SK-N-SH (cell line): ENCODE measurements around the gene BGN. TPM values are rescaled to one million over a fixed set of nuclear protein-coding genes. Genes with fewer than 3 reads are reported as not detected.

ENCODE experiments used
- CTCF ChIA-PET: fragments of 300-600, 350-600 bp; formaldehyde crosslinking; extraction: SDS; loops from one replicate; lab custom pipeline; 2021; lab: Yijun Ruan, JAX
- POLR2A ChIA-PET: fragments of 350-600 bp; sonication (Branson Sonifier 250); formaldehyde crosslinking; extraction: SDS; loops from one replicate; lab custom pipeline; 2020; ENCODE audit warnings: antibody characterized with exemption, inconsistent platforms; lab: Yijun Ruan, JAX
- DNase-seq: peaks from one replicate; pipeline ENCODE4 v3.0.0; 2012
- H2AFZ ChIP-seq: fragments of 200-600 bp; sonication (generic); 2 replicates; pipeline ENCODE4 v1.8.1; 2016; ENCODE audit warnings: antibody characterized with exemption, mild to moderate bottlenecking, low read depth
- H3F3A ChIP-seq: fragments of 200-600 bp; sonication (generic); replicated peaks from 2 replicates; pipeline ENCODE3; 2016; ENCODE audit warnings: antibody characterized with exemption, mild to moderate bottlenecking; ENCODE audit not compliant: insufficient read depth
- H3K27ac ChIP-seq, 2 experiments: fragments of 200-500 bp in 1 of 2; fragments of 200-600 bp in 1 of 2; sonication (Bioruptor generic) in 1 of 2; sonication (generic), shearing (Covaris generic) in 1 of 2; 2 replicates each; pipeline versions ENCODE4 v1.5.1 to v1.6.1; 2014 to 2016; ENCODE audit warnings: low read depth in 2 of 2, inconsistent platforms in 1 of 2, low read length in 1 of 2, mild to moderate bottlenecking in 1 of 2, mixed read lengths in 1 of 2
- H3K27me3 ChIP-seq: fragments of 200-600 bp; sonication (generic), shearing (Covaris generic); 2 replicates; pipeline ENCODE4 v1.6.1; 2016; ENCODE audit warnings: mixed run types; ENCODE audit not compliant: insufficient read depth
- H3K36me3 ChIP-seq, 2 experiments: fragments of 200-500 bp in 1 of 2; fragments of 200-600 bp in 1 of 2; sonication (Bioruptor generic) in 1 of 2; sonication (generic) in 1 of 2; replicated peaks in 1 of 2; 2 replicates each; pipeline versions ENCODE3 to v1.5.1; 2014 to 2016; ENCODE audit warnings: low read length in 1 of 2, mild to moderate bottlenecking in 1 of 2; ENCODE audit not compliant: insufficient read depth in 2 of 2, control insufficient read depth in 1 of 2
- H3K4me1 ChIP-seq, 2 experiments: fragments of 200-500 bp in 1 of 2; fragments of 200-600 bp in 1 of 2; sonication (Bioruptor generic) in 1 of 2; sonication (generic), shearing (Covaris generic) in 1 of 2; 2 replicates each; pipeline versions ENCODE4 v1.5.1 to v1.6.1; 2014 to 2016; ENCODE audit warnings: low read depth in 1 of 2, low read length in 1 of 2, mixed run types in 1 of 2; ENCODE audit not compliant: insufficient read depth in 2 of 2, control insufficient read depth in 1 of 2
- H3K4me2 ChIP-seq: fragments of 200-600 bp; sonication (generic), shearing (Covaris generic); 2 replicates; pipeline ENCODE4 v1.6.1; 2017; ENCODE audit warnings: mixed run types
- H3K4me3 ChIP-seq, 2 experiments: fragments of 200-500 bp in 1 of 2; fragments of 200-600 bp in 1 of 2; sonication (Bioruptor generic) in 1 of 2; sonication (generic), shearing (Covaris generic) in 1 of 2; 2 replicates each; pipeline versions ENCODE4 v1.5.1 to v1.8.1; 2014 to 2016; ENCODE audit warnings: low read depth in 2 of 2, inconsistent platforms in 1 of 2, low read length in 1 of 2, mild to moderate bottlenecking in 1 of 2, mixed read lengths in 1 of 2, moderate library complexity in 1 of 2
- H3K79me2 ChIP-seq: fragments of 200-600 bp; sonication (generic); 2 replicates; pipeline ENCODE4 v1.8.1; 2017; ENCODE audit warnings: mild to moderate bottlenecking; ENCODE audit not compliant: insufficient read depth
- H3K9ac ChIP-seq: fragments of 200-600 bp; sonication (generic); 2 replicates; pipeline ENCODE4 v1.6.1; 2017; ENCODE audit warnings: mixed run types
- H3K9me2 ChIP-seq: fragments of 200-600 bp; sonication (generic); 2 replicates; pipeline ENCODE4 v1.6.1; 2017; ENCODE audit warnings: mixed run types
- H3K9me3 ChIP-seq: fragments of 200-600 bp; sonication (generic); 2 replicates; pipeline ENCODE4 v1.6.1; 2017; ENCODE audit warnings: mixed run types, mild to moderate bottlenecking, moderate library complexity
- H4K20me1 ChIP-seq: fragments of 200-600 bp; sonication (generic); 2 replicates; pipeline ENCODE4 v1.6.1; 2017; ENCODE audit warnings: mild to moderate bottlenecking, mixed run types; ENCODE audit not compliant: insufficient read depth
- CHD2 ChIP-seq: fragments of 150-350 bp; IDR thresholded peaks from 2 replicates; pipeline ENCODE4 v1.6.1; 2018; ENCODE audit warnings: low read length; ENCODE audit not compliant: partially characterized antibody
- EP300 ChIP-seq, 2 experiments: IDR thresholded peaks; 2 replicates each; pipeline versions ENCODE4 v1.4.0 to v1.6.1; 2012; ENCODE audit warnings: borderline replicate concordance in 1 of 2, low read depth in 1 of 2, low read length in 1 of 2
- FOXM1 ChIP-seq: IDR thresholded peaks from 2 replicates; pipeline ENCODE4 v1.4.0; 2012; ENCODE audit warnings: low read depth, mild to moderate bottlenecking
- JUND ChIP-seq: IDR thresholded peaks from 2 replicates; pipeline ENCODE4 v1.4.0; 2012
- MEF2A ChIP-seq: IDR thresholded peaks from 2 replicates; pipeline ENCODE4 v1.4.0; 2012; ENCODE audit warnings: low read depth, borderline replicate concordance
- POLR2AphosphoS5 ChIP-seq: IDR thresholded peaks from 2 replicates; pipeline ENCODE4 v1.6.1; 2012; ENCODE audit warnings: low read depth, low read length
- RAD21 ChIP-seq: IDR thresholded peaks from 2 replicates; pipeline ENCODE4 v1.6.1; 2012; ENCODE audit warnings: mild to moderate bottlenecking, low read length
- RCOR1 ChIP-seq: fragments of 150-350 bp; IDR thresholded peaks from 2 replicates; pipeline ENCODE4 v1.6.1; 2017; ENCODE audit warnings: antibody characterized with exemption, low read length
- SMC3 ChIP-seq: IDR thresholded peaks from 2 replicates; pipeline ENCODE4 v1.6.1; 2012; ENCODE audit warnings: low read depth, low read length, improper control_type of control experiment
- WGBS: methylation state at CpG from one replicate; pipeline ENCODE4 v1.1.6; 2017; ENCODE audit warnings: low lambda C conversion rate; 5-methylcytosine and 5-hydroxymethylcytosine counted together
- polyA plus RNA-seq, 3 experiments: library from polyadenylated mRNA; depleted of rRNA; stranded (reverse); fragments of >200 nt; gene quantifications; 2 replicates each; pipeline ENCODE4 v1.2.3, GENCODE V29; 2012
- TF ChIP-seq, protein P1 (sequence below): fragments of 150-350 bp; IDR thresholded peaks from 2 replicates; pipeline ENCODE4 v1.6.1; 2016; ENCODE audit warnings: mild to moderate bottlenecking, low read depth, low read length
- TF ChIP-seq, protein P2 (sequence below): fragments of 200-600 bp; sonication (generic); IDR thresholded peaks from 2 replicates; pipeline ENCODE4 v1.6.1; 2017; ENCODE audit warnings: antibody characterized with exemption, mild to moderate bottlenecking, moderate library complexity
- TF ChIP-seq, protein P3 (sequence below): fragments of 150-350 bp; IDR thresholded peaks from 2 replicates; pipeline ENCODE4 v1.6.1; 2017; ENCODE audit warnings: antibody characterized with exemption, low read length, low read depth, borderline replicate concordance
- TF ChIP-seq, protein P4 (sequence below): IDR thresholded peaks from 2 replicates; pipeline ENCODE4 v1.4.0; 2012; ENCODE audit warnings: low read depth, borderline replicate concordance

BGN gene
- polyA plus RNA-seq, 1 of the 3 experiments (the other 2 are of a cell fraction): 28.9 TPM

DNA sequence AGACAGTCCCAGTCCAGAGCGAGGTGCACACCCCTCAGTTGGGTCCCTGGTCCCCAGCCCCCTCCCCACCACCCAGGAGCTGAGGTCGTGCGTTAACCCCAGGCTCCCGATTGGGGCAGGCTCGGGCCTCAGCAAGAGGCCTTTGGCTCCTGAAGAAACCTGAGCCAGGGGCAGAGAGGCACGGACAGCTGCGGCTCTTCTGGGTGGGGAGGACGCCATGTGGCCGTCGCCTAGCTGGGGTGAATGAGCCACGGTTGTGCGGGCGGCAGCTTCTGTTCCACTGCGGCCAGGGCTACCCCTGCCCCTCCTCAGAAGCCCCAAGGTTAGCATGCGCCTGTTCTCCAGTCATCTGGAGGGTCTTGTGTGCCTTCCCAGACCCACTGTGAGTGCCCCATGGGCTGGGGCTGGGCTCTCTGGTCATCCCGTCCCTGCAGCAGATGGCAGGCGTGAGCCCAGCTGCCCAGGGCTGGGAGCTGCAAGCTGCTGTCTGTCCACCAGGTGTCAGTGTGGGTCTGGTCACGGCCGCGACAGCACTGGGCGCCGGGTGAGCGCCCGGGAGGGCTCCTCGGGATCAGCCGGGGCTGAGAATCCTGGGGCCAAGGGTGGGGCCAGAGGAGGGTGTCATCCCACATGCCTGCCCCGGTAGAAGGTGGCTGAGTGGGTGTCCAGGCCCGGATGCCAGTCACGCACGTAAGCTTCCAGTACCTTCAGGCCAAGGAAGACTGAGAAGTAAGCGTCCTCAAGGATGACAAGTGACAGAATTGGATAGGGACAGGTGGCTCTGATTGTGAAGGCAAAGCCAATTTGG, 44.6 kb downstream of the BGN start:
- ChIA-PET CTCF (interaction anchor here (0.5 to 3.9 kb wide), 50 partner anchors 10 to 599 kb away, joined by 3 to 41 read pairs (median 4); partner anchors contain the start of genes ATP2B3, CCNQ and DUSP9), POLR2A (interaction anchor here (1.7 kb wide), 1 partner anchor 13 kb away, joined by 5 read pairs; no protein-coding TSS in a partner anchor)
- 48% methylated on average over 5 of the region's 31 CpGs for WGBS
- H3K79me2 ChIP-seq: no peaks in the 10 kb centered on the region
- no peak overlapping the region for H2AFZ ChIP-seq
- H3K36me3 ChIP-seq: no peaks in the 10 kb centered on the region
- TF ChIP-seq, protein P1, sequence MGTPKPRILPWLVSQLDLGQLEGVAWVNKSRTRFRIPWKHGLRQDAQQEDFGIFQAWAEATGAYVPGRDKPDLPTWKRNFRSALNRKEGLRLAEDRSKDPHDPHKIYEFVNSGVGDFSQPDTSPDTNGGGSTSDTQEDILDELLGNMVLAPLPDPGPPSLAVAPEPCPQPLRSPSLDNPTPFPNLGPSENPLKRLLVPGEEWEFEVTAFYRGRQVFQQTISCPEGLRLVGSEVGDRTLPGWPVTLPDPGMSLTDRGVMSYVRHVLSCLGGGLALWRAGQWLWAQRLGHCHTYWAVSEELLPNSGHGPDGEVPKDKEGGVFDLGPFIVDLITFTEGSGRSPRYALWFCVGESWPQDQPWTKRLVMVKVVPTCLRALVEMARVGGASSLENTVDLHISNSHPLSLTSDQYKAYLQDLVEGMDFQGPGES: no peak
- TF ChIP-seq, protein P2, sequence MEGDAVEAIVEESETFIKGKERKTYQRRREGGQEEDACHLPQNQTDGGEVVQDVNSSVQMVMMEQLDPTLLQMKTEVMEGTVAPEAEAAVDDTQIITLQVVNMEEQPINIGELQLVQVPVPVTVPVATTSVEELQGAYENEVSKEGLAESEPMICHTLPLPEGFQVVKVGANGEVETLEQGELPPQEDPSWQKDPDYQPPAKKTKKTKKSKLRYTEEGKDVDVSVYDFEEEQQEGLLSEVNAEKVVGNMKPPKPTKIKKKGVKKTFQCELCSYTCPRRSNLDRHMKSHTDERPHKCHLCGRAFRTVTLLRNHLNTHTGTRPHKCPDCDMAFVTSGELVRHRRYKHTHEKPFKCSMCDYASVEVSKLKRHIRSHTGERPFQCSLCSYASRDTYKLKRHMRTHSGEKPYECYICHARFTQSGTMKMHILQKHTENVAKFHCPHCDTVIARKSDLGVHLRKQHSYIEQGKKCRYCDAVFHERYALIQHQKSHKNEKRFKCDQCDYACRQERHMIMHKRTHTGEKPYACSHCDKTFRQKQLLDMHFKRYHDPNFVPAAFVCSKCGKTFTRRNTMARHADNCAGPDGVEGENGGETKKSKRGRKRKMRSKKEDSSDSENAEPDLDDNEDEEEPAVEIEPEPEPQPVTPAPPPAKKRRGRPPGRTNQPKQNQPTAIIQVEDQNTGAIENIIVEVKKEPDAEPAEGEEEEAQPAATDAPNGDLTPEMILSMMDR: peak; percentile 91
- no peak for TF ChIP-seq JUND
- TF ChIP-seq EP300 (IDR thresholded peaks at IDR 0.05; ENCODE audit: borderline replicate concordance in 1 of 2, low read depth in 1 of 2, low read length in 1 of 2): no peak
- 0 out of 2 replicates have a peak, but pooled peaks have one; percentile 43 for TF ChIP-seq RCOR1
- peak; percentile 35 for TF ChIP-seq CHD2
- TF ChIP-seq POLR2AphosphoS5: no peak
- no peak for TF ChIP-seq MEF2A
- TF ChIP-seq, protein P3, sequence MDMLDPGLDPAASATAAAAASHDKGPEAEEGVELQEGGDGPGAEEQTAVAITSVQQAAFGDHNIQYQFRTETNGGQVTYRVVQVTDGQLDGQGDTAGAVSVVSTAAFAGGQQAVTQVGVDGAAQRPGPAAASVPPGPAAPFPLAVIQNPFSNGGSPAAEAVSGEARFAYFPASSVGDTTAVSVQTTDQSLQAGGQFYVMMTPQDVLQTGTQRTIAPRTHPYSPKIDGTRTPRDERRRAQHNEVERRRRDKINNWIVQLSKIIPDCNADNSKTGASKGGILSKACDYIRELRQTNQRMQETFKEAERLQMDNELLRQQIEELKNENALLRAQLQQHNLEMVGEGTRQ: no peak
- TF ChIP-seq RAD21: peak; percentile 77
- peak; percentile 84 for TF ChIP-seq SMC3
- TF ChIP-seq, protein P4, sequence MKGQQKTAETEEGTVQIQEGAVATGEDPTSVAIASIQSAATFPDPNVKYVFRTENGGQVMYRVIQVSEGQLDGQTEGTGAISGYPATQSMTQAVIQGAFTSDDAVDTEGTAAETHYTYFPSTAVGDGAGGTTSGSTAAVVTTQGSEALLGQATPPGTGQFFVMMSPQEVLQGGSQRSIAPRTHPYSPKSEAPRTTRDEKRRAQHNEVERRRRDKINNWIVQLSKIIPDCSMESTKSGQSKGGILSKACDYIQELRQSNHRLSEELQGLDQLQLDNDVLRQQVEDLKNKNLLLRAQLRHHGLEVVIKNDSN: no peak
- no peak for TF ChIP-seq FOXM1
- H3K27me3 ChIP-seq: peaks cover 41% of the 10 kb centered on the region
- H3K4me1 ChIP-seq: peaks cover 0 to 59% of the 10 kb centered on the region in 2 experiments; a peak in 1 of 4 replicates
- H3F3A ChIP-seq: no peaks in the 10 kb centered on the region
- H3K4me3 ChIP-seq: peak overlapping the region in 1 of 2 experiments; percentile 37; a peak in 1 of 4 replicates
- H3K27ac ChIP-seq: peak overlapping the region in 1 of 2 experiments; percentile 95; a peak in 2 of 4 replicates
- no peak overlapping the region for H3K9ac ChIP-seq
- H3K9me2 ChIP-seq: no peaks in the 10 kb centered on the region
- H3K4me2 ChIP-seq: no peak overlapping the region
- no peaks in the 10 kb centered on the region for H4K20me1 ChIP-seq
- no peaks in the 10 kb centered on the region for H3K9me3 ChIP-seq
- DNase-seq: peak; percentile 88
